Adrenal gland (tissue), 5 donors: ENCODE results near the gene SLC9A6.

Experiments
- CTCF ChIP-seq, 6 experiments: fragments of 450-650 bp in 4 of 6; fragments of 200-600 bp in 2 of 6; sonication (generic) in 1 of 6; IDR thresholded peaks; 1 replicate in 5 of 6; 2 replicates in 1 of 6; pipeline versions ENCODE4 v1.5.1 to v1.8.0; 2016 to 2021; ENCODE audit warnings: antibody characterized with exemption in 6 of 6, mild to moderate bottlenecking in 2 of 6, moderate library complexity in 1 of 6
- POLR2A ChIP-seq, 2 donors: fragments of 450-650 bp; IDR thresholded peaks; one replicate each; pipeline ENCODE4 v1.6.1; 2017; ENCODE audit warnings: antibody characterized with exemption in 2 of 2, mild to moderate bottlenecking in 2 of 2, moderate library complexity in 1 of 2
- donor health status: DM: no; HTN: no; CAD: no.

DNA sequence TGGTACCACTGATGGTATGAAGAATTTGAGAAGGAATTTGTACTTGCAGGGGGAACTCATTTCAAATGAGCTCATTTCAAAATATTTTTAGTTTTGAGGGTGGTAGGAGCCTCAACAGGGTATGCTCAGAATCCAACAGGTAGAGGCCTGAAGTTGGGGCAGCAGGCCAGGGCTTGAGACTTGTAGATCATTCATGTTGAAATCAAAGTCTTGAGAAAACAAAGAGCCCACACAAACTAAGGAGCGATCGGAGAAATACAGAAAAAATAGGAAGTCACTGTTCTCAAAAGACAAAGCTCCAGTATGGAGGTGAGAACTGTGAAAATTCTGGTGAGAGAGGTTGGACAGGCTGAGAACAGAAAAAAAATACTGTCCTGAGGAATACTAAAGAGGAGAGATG is 979 bp upstream of the SLC9A6 start:
- TF ChIP-seq POLR2A (IDR thresholded peaks at IDR 0.05) (no peak), CTCF (IDR thresholded peaks at IDR 0.05) (no peak)
